ENCODE data around the gene DENND5B.
"Not testable (repeated sequence)": the region's sequence is repeated elsewhere in the genome, so short reads cannot be mapped to it uniquely, and the experiment has no call there.

The DENND5B gene

DNA sequence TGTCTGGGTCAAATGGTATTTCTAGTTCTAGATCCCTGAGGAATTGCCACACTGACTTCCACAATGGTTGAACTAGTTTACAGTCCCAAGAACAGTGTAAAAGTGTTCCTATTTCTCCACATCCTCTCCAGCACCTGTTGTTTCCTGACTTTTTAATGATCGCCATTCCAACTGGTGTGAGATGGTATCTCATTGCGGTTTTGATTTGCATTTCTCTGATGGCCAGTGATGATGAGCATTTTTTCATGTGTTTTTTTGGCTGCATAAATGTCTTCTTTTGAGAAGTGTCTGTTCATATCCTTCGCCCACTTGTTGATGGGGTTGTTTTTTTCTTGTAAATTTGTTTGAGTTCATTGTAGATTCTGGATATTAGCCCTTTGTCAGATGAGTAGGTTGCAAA, 40.3 kb downstream of the DENND5B start:
- not testable (repeated sequence) for DNase-seq

DNA sequence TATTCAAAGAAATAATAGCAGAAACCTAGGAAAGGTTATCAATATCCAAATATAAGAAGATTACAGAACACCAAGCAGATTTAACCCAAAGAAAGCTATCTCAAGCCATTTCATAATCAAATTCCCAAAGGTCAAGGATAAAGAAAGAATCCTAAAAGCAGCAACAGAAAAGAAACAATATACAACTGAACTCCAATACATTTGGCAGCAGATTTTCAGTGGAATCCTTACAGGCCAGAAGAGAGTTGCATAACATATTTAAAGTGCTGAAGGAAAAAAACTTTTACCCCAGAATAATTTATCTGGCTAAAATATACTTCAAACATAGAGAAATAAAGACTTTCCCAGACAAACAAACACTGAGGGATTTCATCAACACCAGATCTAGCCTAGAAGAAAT, 54.3 kb downstream of the DENND5B start:
- DNase-seq, result no peak

DNA sequence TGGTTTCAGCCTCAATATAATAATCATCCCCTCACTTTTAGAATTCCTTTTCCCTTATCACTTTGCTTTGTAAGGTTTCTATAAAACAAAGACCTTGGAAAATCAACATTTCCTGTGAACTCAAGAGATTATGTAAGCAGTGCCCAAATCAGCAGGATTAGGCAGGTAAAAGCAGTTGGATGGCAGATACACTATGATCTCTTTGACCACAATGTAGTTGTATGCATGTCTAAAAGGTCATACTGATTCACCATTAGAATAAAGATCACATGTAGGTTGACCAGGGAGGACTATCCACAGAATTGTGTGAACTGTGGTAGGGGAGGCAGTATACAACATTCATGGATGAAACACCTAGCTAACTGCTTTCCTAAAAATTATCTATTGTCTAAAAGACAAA, 57.5 kb downstream of the DENND5B start:
- DNase-seq, result no peak

DNA sequence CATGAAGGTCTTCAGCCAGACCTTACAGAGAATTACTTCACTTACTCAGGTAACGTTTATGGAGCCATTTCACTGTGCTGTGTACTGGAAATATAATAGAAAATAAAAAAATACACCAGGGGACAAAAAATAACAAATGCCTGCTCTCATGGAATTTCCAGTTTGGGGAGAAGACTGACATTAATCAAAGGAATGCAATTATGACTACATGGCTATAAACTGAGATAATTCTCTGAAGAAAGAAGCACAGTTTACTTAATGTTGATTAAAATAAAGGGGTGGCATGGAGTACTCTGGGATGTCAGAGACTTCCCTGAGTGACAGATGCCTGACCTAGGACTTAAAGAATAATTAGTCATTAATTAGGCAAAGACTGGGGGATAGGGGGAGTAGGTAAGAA, 59.0 kb downstream of the DENND5B start:
- no peak for DNase-seq

DNA sequence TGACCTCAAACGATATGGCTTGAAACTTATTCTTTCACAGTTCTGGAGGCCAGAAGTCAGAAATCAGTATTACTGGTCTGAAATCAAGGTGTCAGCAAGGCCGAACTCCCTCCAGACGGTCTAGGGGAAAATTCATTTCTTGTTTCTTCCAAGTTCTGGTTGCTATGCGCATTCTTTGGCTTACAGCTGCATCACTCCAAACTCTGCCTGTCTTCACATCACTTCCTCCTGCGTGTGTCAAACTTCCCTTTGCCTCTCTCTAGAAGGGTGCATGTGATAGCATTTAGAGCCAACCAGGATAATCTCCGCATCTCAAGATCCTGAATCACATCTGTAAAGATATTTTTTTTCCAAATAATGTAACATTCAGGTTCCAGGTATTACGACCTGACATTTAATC, 62.8 kb downstream of the DENND5B start:
- no peak for DNase-seq

DNA sequence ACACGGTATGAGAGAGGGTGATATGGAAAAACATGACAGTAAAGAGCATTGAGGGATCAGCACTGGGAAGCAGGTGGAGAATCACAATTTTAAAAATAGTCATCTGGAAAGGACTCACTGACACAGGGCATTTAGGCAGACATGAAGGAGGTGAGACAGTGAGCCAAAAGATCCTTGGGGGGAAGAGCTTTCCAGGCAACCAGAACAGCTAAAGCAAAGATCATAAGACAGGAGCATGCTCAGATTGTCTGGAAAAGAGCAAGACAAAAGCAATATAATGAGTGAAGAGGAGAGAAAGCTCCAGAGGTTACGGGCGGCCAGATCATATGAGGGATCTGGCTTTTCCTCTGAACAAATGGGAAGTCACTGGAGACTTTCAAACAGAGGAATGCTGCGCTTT, 63.9 kb downstream of the DENND5B start:
- no peak for DNase-seq

DNA sequence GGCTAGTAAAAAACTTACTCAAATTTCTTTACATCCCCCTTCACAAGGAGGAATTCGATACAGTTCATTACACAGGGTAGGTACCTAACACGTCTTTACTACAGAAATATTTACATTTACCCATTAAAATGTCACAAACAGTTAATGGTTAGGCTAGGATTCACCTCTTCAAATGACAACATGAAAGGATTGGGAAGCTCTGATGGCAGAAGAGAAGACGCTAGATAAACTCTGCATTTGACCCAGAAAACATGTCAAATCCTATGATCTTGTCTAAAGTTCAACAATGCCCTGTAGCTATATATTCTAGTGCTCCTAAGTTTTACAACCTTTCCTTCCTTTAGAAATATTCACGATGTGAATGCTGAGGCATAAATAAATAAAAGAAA, 64.8 kb downstream of the DENND5B start:
- DNase-seq, result no peak

DNA sequence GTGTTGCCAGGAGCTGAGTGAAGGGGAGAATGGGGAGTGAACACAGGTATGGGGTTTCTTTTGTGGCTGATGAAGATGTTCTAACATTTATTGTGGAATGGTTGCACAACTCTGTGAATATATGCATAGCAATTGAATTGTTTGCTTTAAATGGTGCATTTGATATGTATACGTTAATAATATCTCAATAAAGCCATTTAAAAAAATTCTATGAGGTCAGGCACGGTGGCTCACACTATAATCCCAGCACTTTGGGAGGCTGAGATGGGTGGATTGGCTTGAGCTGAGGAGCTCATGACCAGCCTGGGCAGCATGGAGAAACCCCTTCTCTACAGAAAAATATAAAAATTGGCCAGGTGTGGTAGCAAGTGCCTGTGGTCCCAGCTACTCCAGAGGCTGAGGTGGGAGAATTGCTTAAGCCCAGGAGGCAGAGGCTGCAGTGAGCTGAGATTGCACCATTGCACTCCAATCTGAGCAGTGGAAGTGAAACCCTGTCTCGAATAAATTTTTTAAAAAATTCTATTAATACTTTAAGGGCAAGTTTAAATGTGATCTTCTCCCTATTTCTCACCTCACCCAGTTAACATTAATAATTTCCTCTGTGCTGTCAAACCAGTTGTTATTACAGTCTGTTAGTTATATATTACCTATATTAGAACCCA, 65.3 kb downstream of the DENND5B start:
- DNase-seq, result no peak

DNA sequence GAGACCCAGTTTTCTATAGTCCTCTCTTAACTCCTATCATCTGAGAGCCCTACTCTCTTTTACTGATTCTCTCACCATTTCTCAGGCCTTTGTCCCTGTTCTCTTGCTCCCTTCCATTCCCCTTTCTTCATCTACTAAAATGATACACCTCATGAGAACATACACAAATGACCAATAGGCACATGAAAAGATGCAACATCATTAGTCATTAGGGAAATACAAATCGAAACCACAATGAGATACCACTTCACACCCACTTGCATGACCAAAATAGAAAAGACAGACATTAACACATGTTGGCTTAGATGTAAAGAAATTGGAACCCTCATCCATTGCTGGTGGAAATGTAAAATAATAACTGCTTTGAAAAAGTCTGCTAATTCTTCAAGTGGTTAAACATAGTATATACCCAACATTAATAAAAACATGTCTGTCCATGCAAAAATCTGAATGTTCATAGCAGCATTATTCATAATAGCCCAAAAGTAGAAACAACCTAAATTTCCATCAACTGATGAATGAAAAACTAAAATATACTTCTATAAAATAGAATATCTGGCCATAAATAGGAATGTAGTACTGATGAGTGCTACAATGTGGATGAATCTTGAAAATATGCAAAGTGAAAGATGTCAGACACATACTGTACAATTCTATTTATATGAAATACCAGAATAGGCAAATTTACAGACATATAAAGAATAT, 66.0 kb downstream of the DENND5B start:
- DNase-seq, result no peak

DNA sequence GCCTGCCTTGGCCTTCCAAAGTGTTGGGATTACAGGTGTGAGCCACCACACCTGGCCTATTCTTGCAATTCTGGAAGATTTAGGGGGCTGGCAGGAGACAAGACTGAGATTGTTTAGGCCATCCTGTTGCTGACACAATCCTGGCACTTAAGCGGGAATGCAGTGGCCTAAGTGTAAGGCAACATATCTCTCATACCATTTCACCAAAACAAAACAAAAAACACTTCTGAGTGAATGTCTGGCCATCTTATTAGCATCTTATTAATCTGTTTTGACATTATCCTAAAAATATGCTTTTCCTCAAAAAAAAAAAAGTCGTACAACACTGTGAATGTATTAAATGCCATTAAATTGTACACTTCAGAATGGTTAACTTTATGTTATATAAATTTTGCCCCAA, 67.6 kb downstream of the DENND5B start:
- no peak for DNase-seq

DNA sequence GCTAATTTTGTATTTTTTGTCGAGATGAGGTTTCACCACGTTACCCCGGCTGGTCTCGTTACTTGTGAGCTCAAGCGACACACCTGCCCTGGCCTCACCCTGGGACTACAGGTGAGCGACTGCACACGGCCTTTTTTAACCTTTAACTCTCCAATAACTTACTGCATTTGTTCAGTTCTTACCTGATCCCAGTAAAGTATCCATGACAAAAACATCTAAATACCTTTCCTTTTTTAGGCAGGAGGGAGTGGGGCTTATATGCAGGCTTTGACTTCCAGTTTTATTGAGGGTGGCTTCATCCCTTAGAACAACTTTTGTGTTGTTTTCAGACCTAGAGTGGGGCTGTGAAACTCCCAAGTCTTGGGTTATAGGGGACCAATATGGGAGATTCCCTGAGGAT, 68.3 kb downstream of the DENND5B start:
- no peak for DNase-seq

DNA sequence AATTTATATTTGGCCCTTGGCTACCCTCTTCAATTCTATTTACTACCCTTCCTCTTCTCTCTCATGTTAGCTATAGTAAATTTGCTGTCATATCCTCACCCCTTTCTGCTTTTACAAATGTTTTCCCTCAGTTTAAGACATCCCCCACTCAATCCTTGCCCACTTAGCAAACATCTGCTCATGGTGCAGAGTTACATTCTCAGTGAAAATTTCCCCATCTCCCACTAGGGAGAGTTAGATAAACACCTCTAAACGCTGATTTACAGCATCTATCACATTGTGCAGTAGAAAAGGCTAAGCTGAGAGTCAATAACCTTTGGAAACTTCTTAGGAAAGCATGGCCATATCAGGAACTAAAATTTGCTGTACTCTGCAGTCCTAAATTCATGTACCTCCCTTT, 69.0 kb downstream of the DENND5B start:
- no peak for DNase-seq

DNA sequence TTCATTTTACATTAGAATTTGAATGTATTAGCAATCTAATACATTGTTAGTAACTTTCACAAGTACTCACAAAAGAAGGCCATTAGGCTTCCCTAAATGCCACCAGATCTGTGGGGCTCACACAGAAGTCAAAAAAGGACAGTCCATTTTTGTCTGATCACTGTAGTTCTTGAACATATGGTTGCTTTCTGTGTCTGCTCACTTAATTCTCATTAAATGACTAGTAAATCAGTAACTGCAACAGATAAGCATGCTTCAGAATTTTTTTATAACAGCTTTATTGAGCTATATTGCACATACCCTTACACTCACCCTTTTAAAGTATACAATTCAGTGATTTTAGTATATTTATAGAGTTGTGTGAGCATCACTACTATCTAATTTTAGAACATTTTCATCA, 71.4 kb downstream of the DENND5B start:
- DNase-seq, result no peak

DNA sequence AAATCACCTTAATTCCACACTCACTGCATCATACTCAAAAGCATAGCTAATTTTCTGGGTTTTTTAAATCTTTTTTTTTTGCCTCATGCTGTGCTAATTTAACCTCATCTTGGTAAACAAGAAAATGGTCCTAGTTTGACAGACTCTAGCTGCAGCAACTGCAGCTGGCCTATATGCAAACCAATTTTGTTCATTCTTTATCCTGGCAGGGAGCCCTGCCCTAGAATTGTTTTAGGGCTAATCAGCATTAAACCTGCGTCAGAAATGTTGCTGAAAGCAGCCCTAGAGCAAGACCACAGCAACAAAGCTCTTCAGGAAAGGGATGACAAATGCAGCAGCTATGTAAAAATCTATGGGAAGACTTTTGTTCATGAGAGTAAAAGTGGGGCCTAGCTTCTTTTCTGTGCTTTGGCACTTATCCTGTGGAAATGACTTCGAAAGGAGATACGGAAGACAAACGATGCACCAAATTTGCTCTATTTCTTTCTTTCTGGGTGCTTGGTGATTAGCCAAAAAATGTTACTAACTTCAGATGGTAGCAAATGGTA, 72.2 kb downstream of the DENND5B start:
- DNase-seq, result no peak

DNA sequence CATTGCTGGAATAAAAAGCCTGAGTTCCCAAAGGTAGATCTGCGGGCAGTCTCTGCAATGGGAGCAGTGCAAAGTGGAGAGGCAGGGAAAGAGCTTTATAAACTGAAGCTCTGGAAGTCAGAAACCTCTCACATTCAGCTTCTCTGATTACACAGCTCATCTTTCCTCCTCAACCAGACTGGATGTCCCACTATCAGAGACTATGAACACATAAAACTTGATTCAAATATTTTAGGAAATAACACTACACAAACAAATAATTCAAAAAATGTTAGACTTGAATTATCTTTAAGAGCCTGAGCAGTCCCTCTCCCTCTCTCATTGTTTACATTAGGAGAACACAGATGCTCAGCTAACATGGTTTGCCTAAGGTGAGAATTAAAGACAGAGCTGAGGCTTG, 72.9 kb downstream of the DENND5B start:
- DNase-seq, result no peak

DNA sequence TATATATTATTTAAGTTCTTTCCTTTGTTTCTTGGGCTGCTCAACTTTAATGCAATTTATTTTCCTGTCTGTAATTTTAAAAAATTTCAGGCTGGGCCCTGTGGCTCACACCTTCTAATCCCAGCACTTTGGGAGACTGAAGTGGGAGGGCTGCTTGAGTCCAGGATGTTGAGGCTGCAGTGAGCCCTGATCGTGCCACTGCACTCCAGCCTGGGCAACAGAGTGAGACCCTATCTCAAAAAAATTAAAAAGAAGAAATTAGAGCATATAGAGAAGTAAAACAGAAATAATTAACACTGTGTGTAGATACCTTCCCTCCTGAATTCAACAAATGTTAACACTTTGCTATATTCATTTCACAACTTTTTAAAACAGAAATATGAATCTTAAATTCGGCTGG, 74.2 kb downstream of the DENND5B start:
- DNase-seq, result no peak

DNA sequence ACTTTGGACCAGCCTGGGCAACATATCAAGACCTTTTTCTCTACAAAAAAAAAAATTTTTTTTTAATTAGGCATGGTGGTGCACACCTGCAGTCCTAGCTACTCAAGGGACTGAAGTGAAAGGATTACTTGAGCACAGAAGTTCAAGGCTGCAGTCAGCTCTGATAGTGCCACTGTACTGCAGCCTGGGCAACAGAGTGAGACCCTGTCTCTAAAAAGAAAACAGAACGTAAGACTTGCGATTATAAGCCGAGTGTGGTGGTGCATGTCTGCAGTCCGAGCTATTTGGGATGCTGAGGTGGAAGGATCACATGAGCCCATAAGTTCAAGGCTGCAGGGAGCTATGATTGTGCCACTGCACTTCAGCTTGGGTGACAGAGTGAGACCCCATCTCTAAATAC, 76.0 kb downstream of the DENND5B start:
- DNase-seq, result no peak

DNA sequence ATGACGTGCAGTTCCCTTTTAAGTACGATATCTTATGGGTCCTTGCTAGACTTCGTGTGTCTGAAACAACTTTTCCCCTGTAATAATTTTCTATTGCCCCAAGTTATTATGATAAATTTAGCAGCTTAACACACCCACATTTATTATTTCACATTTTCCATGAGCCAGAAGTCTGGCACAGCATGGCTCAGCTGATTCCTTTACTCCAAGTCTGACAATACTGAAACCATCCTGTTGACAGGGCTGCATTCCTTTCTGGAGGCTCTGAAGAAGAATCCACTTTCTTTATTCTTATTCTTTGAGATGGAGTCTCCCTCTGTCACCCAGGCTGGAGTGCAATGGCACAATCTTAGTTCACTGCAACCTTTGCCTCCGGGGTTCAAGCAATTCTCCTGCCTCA, 80.9 kb downstream of the DENND5B start:
- no peak for DNase-seq

DNA sequence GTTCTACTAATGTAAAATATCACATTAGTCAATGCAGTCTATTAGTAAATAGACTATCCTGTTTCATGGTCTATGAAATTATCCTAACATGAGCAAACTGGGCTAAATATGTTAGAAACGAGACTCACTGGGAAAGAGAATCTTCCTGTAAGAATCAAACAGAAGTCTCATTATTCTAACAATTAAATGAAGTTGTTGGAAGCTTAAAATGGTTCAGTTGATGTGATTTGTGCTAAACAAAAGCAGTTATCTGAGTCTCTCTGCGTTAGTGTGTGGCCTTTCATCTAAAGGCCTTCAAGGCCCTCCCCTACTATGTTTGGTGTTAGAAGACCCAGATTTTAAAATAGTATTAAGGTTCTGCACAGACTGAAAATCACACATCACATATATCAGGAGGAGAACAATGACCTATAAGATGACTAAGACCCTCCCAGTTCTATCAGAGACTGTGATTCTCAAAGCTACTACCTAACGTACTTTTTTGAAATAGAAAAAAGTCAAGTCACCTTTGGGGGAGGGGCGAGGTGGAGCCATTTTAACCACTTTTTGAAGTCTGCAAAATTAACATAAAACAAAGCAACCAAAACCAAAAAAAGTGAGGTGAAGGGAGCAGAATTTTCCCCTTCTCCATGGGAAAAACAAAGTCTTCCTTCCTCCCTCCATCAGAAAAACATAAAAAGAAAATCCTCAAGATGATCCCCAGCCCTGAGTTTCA, 82.3 kb downstream of the DENND5B start:
- no peak for DNase-seq

DNA sequence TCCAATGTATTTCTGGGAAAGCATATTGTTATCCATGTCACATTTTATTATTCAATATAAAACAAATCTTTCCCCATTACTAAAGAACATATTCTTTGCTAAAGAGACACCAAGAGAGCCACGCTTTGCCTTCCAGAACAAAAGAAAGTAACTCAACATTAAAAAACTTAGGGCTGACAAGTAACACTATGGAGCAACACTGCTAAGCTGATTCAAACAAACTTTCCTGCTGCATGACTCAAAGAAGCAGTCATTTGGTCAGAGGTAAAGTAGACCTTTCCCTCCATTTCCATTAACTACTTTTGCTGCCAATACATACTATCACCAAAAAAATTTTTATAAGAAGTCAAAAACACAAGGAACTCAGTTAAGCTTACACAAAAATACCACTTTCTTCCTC, 83.0 kb downstream of the DENND5B start:
- no peak for DNase-seq

DNA sequence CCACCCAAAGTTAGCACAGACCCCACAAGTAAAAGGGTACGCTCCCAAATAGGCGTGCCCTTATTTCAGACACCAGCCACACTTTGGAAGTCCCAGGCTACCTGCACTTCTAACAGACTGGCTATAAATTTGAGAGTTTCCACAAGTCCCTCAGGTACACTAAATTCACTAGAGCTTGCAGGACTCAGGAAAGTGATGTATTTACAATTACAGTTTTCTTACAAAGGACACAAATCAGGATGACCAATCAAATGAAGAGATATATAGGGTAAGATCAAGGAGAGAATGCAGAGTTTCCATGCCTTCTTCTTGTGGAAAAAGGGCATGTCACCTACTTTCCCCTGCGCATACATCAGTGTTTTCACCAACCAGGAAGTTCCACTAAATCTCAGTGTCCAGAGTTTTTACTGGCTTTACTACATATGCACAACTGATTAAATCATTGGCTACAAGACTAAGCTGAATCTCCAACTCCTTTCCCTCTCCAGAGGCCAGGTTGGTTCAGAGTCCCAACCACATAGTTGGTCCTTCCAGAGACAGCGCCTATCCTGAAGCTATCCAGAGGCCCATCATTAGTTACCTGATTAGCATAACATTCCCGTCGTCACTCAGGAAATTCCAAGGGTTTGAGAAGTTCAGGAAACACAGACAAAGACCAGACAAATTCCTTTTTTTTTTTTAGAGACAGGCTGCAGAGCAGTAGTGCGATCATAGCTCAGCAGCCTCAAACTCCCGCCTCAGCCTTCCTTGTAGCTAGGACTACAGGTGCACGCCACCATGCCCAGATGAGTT, 84.2 kb downstream of the DENND5B start:
- DNase-seq, result no peak

DNA sequence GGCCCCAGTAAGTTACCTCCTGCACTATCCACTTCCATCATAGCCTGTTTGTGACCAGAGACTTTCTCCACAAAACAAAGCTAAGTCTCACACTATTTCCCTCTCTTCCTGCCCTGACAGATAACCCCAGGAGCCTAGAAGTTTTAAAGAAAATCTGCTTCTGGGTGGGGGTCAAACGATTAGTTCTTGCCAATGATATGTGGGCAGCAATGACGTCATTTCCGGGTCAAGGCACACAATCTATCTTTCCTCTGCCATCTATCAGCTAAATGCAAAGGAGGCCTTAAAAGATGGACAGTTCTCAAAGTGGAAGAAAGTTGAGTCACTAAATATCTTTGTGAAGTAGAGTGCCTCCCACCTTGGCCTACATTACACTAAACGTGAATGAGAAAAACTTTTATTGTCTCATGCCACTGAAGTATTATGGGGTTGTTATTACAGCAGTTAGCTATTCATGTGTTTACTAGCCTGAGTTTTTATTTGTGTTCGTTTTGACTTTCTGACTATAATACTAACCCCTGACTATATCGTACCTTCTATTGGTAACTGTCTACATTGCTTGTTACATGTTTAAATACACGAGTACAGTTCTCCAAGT, 86.2 kb downstream of the DENND5B start:
- no peak for DNase-seq

DNA sequence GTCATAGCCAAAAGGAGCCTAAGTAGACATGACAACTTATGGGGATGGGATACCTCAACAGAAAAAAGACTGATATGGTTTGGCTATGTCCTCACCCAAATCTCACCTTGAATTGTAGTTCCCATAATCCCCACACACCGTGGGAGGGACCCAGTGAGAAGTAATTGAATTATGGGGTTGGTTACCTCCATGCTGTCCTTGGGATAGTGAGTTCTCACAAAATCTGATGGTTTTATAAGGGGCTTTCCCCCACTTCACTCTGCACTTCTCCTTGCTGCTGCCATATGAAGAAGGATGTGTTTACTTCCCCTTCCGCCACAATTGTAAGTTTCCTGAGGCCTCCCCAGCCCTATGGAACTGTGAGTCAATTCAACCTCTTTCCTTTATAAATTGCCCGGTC, 89.9 kb downstream of the DENND5B start:
- not testable (repeated sequence) for DNase-seq

All from activated naive CD4-positive, alpha-beta T cell treated with anti-CD3 and anti-CD28 coated beads, Interleukin-2, amount 50 U/mL, for 16 hours (primary cell).